ENCODE measurements around the gene NSL1. TPM values are rescaled to one million over a fixed set of nuclear protein-coding genes. Genes with fewer than 3 reads are reported as not detected.
A peak's percentile ranks its signal among the peaks of the same experiment; 100 is the strongest.

NSL1 gene
- total RNA-seq, 1 experiment from 2014 or later: 61.3 TPM

GRCh38 chr1:212703991-212704564 is 87.5 kb downstream of the NSL1 start:
- no peak for DNase-seq (ENCODE audit: low read depth)

- no peak for DNase-seq (ENCODE audit: low read depth)
Observed at GRCh38 chr1:212702672-212703071, 88.9 kb downstream of the NSL1 start.

GRCh38 chr1:212701910-212702309 is 89.7 kb downstream of the NSL1 start:
- peak; percentile 41 for DNase-seq (ENCODE audit: low read depth)

GRCh38 chr1:212700892-212701819 is 90.4 kb downstream of the NSL1 start:
- DNase-seq (ENCODE audit: low read depth): peak; percentile 32

GRCh38 chr1:212700223-212700891 is 91.2 kb downstream of the NSL1 start:
- DNase-seq (ENCODE audit: low read depth): peak; percentile 35

- DNase-seq (ENCODE audit: low read depth): peak; percentile 46
Observed at GRCh38 chr1:212699625-212700222, 91.9 kb downstream of the NSL1 start, which contains the start of gene BATF3. TSS of gene BATF3 (minus strand) at chr1:212699840. CDS start at chr1:212699762, 78 bp downstream.

- peak; percentile 68 for DNase-seq (ENCODE audit: low read depth)
Observed at GRCh38 chr1:212699104-212699624, 92.4 kb downstream of the NSL1 start.

GRCh38 chr1:212698467-212699103 is 93.0 kb downstream of the NSL1 start:
- DNase-seq (ENCODE audit: low read depth): no peak

GRCh38 chr1:212696721-212697331 is 94.8 kb downstream of the NSL1 start:
- no peak for DNase-seq (ENCODE audit: low read depth)

GRCh38 chr1:212692774-212693644 is 98.6 kb downstream of the NSL1 start:
- peak; percentile 58 for DNase-seq (ENCODE audit: low read depth)

- no peak for DNase-seq (ENCODE audit: low read depth)
Observed at GRCh38 chr1:212691561-212692071, 100.0 kb downstream of the NSL1 start.

GRCh38 chr1:212690816-212691403 is 100.7 kb downstream of the NSL1 start:
- no peak for DNase-seq (ENCODE audit: low read depth)

GRCh38 chr1:212689758-212690529 is 101.6 kb downstream of the NSL1 start:
- no peak for DNase-seq (ENCODE audit: low read depth)

GRCh38 chr1:212689196-212689725 is 102.3 kb downstream of the NSL1 start:
- DNase-seq (ENCODE audit: low read depth): no peak

GRCh38 chr1:212688341-212689047 is 103.1 kb downstream of the NSL1 start:
- no peak for DNase-seq (ENCODE audit: low read depth)

- no peak for DNase-seq (ENCODE audit: low read depth)
Observed at GRCh38 chr1:212687811-212688210, 103.8 kb downstream of the NSL1 start.

GRCh38 chr1:212686591-212686990 is 105.0 kb downstream of the NSL1 start:
- no peak for DNase-seq (ENCODE audit: low read depth)
